GM19372 (cell line): Measurements from ENCODE around the gene CCL21.
"Not testable (repeated sequence)": the region's sequence is repeated elsewhere in the genome, so short reads cannot be mapped to it uniquely, and the experiment has no call there.

Experiments used
- ATAC-seq: cut with Tn5 transposase; IDR thresholded peaks from one replicate; pipeline ENCODE4 v1.9.1; 2021; ENCODE audit warnings: mild to moderate bottlenecking, low read depth, moderate library complexity; ENCODE audit not compliant: unreplicated experiment

CCL21 gene

DNA sequence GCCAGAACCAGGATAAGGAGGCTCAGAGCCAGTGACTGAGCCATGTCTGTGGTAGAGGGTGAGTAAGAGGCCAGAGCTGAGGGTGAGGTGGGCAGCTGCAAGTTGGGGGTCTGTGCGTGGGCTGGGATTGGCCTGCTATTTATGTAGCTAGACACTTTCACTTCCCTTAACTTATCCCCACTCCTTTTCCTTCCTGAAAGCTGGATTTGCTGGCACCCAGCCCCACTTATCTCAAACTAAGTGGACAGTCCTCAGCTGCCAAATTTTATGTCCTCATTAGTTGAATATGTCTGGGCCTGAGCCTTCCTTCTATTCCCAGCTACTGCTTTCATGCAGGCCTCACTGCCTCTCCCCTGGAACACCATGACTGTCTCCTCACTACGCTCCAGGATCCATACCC is at the start of gene CCL21:
TSS of gene CCL21 (minus strand) at position 114 of the 400 bp plus-strand sequence. CDS start at position 44, 70 bp downstream.
- no peak for ATAC-seq

DNA sequence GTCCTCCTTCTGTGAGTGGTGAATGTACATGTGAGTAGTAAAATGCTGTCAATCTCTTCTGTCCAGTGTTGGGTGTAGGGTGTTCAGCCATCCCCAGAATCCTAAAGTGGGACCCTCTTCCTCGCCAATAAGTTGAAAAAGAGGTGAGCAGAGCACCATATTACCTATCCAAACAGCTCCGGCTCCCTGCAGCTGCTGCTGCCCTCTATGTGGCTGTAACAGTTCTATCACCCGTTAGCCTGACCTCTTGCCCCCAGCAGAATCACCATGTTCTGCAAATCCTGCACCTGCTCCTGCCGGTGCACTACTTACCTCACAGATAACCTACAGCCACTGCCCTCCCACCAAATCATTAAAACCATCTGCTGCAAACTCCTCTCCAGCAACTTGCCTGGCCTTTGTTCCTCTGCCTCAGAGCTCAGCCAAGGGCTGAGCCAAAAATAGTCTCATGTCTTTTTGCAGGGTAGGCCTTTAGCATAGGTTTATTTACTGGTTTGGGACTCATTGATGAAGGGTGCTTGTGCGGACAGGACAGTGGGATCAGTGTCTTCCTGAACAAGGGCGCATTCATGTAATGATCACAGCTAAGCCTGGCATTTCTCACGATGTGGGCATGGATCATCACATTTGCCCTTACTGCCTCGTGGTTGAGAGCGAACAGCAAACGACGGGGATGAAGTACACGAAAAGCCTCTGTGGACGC is 49.6 kb upstream of the CCL21 start:
- ATAC-seq: no peak

DNA sequence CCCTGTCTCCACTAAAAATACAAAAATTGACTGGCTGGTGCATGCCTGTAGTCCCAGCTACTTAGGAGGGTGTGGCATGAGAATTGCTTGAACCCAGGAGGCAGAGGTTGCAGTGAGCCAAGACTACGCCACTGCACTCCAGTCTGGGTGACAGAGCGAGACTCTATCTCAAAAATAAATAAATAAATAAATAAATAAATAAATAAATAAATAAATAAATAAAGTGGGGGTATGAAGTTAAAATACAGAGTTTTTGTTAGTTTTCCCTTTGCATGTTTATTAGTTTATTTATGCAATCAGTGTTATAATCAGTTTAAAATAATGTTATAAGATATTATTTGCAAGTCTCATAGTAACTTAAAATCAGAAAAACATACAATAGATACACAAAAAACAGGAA is 40.4 kb upstream of the CCL21 start:
- ATAC-seq: not testable (repeated sequence)

DNA sequence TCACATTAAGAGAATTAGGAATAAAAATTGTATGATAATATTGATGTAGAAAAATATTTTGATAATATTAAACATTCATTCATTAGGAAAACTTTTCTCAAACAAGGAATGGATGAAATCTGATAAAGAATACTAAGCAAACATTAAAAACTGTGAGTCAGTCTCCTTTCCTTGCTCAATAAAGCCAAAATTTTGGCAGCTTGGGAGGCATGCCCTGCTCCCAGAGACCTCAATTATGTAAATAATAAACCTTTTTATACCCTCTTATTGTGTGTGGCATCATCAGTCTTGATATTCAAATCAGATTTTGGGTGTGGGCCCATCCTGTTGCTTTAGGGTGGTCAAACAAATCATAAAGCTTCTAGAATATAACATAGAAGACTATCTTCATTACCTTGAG is 36.6 kb upstream of the CCL21 start:
- no peak for ATAC-seq

DNA sequence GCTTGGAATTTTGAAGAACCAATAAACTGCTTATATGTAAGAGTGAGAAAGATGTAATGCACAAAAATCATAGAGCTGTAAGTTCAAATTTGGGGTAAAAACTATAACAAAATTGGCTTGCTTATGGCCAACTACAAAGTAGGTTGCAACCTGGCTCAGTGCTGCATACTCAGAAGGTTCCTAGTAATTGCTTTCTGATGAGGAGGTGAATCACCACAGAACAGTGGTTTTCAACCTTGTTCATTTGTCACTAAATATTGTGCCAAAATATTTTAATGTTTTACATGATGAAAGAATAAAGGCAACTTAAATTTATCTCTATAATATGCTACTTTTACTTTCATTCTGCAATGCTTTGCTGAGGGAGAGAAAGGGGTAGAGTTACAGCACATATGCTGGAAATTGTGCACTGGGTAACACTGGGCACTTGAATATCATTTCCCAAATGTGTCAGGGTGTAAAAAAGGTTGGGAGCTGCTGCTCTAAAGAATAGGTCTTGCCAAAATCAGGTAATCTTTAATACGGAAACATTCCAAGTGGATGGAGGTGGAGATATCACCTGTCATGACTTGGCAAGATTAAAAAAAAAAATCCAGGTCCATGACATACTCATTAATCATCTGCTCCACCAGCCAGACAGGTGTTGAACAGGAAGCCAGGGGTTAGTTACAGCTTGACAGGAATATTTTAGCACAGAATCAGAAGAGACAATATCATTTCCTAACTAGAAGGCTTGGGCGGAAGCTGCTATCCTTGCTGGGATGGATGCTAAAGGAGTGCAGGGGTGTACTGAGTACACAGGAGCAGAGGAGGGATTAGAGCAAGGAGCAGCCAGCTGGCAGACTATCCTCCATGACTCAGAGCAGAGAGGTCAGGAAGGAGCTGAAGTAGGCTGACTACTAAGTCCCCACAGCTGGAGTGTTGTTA is 34.6 kb upstream of the CCL21 start:
- no peak for ATAC-seq

- no peak for ATAC-seq
Observed at GRCh38 chr9:34742710-34743109, 32.8 kb upstream of the CCL21 start.

DNA sequence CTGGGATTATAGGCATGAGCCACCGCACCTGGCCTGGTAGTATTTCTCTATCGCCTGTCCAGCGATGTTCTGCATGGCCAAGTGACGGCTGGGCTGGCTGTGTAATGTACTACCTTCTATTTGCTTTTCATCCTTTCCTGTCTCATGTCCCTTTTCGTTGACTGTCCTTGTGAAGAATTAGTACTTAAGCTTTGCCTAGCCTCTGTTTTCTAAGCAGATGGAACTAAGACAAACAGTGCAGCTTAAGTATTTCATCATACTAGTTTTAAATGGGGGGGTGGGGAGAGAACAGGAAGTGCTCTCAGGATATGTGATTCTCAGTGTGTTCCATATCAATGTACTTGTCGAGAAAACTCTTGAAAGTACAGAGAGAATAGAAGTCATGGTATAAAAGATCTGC is 31.7 kb upstream of the CCL21 start:
- ATAC-seq: no peak

DNA sequence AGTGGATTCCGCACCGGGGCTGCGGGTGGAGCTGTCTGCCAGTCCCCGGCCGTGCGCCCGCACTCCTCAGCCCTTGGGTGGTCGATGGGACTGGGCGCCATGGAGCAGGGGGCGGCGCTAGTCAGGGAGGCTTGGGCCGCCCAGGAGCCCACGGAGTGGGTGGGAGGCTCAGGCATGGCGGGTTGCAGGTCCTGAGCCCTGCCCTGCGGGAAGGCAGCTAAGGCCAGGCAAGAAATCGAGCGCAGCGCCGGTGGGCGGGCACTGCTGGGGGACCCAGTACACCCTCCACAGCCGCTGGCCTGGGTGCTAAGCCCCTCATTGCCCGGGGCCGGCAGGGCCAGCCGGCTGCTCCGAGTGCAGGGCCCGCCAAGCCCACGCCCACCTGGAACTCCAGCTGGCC is 30.2 kb upstream of the CCL21 start:
- not testable (repeated sequence) for ATAC-seq

- ATAC-seq: no peak
Observed at GRCh38 chr9:34737677-34738260, 27.8 kb upstream of the CCL21 start.

DNA sequence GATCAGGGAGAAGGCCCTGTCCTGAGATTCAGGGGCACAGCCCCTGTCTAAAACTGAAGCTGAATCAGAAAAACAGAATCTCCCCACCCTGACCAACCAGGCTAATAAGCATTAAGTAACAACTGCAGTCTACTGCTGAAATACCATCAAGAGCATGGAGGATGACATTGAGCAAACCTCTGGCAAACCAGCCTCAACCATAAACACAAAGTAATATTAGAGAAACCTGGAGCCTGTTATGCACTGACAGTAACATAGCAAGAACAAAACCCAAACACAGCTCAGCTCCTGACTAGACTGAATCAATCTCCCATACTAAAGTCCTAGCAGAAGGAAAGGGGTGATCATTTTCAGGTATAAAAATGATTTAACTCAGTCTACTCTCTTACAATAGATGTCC is 24.8 kb upstream of the CCL21 start:
- ATAC-seq: no peak

DNA sequence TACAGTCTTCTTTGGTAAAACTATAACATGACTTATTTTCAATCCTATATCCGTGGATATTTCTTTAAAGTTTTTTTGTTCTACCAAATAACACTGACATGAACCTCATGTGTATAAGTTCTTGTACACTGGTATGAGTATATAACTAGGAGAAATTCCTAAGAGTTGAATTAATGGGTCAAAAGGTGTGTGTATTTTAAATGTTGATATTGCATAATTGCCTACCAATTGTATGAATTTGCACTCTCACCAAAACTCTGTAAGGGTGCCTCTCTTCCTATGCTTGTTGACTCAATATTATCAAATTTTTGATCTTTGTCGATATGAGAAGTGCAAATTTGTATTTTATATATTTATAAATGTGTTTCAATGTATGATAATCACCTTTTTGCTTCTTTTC is 22.9 kb upstream of the CCL21 start:
- no peak for ATAC-seq

- no peak for ATAC-seq
Observed at GRCh38 chr9:34732478-34732877, 22.5 kb upstream of the CCL21 start.

DNA sequence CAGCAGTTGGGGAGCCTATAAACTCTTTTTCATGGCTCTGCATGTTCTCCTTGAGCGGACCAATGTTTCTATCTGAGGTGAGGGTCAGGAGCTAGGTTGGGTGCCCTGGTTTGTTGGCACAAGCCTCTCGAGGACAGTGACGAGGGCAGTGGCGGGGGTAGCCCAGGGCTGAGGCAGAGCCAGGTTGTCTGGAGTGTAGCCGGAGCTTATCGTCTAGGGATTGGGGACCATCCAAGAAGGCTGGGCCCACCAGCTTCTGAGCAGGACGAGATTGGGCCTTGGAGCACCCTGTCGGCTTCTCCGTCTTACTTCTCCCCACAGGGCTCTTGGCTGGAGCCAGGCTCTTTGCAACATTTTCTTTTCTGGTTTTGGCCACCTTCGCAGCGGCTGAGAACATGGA is 13.2 kb upstream of the CCL21 start:
- ATAC-seq: no peak

GRCh38 chr9:34719769-34720025 is 9.8 kb upstream of the CCL21 start:
- not testable (repeated sequence) for ATAC-seq

DNA sequence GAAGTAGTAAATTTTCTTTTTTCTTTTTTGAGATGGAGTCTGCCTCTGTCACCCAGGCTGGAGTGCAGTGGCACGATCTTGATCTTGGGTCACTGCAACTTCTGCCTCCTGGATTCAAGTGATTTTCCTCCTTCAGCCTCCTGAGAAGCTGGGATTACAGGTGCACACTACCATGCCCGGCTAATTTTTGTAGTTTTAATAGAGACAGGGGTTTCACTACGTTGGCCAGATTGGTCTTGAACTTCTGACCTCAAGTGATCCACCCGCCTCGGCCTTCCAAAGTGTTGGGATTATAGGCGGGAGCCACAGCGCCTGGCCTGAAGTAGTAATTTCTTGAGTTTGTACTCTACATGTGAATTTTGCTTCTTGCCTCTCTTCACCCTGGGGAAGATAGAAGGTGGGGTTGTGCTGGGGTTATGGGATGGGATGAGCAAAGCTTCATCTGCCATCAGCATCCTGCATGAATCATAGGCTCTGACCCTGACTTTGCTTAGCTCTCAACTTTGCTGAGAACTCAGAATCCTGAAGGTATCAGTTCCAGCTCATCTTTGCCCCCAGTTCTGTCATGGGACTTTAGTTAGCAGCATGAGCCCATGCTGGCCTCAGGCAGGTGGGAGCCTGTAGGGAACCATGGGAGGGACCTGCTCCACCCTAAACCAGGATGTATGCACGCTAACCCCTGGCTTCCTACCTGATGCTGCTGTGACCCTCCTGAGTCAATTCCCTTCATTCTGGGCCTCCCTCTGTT is 9.3 kb upstream of the CCL21 start:
- ATAC-seq: no peak

DNA sequence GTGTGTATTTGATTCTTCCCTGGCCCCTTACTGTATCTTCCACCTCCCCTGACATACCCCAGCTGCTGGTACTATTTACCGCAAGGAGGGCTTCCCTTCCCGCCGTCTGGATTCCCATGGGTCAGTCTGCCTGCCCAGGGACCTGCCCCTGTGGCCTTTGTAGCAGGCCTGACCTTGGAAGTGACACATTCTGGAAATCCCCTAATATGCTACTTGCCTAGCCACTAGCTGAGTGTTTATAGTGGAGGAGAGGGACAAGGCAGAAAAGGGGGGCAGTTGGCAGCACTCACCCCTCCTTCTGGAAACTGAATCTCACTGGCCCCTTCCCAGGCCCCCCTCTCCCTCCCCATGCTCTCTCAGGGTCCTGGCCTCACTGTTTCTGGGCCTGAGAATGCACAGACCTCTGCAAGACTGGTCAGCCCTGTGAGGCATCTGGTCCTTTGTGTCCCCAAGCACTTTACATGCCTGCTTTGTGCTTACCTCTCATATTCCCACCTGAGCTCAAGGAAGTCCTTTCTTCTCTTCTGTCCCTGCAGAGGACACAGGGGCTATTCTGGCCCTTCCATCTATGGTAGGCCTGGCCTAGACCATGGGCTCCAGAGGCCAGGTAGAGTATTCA is 8.2 kb upstream of the CCL21 start:
- ATAC-seq: no peak

DNA sequence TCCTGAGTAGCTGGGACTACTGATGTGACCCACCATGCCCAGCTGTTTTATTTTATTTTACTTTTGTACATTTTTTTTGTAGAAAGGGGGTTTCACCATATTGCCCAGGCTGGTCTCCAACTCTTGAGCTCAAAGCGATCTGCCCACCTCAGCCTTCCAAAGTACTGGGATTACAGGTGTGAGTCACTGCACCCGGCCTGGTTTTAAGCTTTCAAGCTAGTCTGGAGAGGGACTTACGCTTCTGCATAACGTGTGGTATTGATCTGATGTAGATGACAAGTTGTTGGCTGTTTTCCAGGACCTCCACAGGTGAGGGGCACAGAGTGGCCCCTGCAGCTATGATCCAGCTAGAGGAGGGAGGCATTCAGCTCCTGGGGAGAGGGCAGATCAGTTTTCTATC is 6.8 kb upstream of the CCL21 start:
- no peak for ATAC-seq

DNA sequence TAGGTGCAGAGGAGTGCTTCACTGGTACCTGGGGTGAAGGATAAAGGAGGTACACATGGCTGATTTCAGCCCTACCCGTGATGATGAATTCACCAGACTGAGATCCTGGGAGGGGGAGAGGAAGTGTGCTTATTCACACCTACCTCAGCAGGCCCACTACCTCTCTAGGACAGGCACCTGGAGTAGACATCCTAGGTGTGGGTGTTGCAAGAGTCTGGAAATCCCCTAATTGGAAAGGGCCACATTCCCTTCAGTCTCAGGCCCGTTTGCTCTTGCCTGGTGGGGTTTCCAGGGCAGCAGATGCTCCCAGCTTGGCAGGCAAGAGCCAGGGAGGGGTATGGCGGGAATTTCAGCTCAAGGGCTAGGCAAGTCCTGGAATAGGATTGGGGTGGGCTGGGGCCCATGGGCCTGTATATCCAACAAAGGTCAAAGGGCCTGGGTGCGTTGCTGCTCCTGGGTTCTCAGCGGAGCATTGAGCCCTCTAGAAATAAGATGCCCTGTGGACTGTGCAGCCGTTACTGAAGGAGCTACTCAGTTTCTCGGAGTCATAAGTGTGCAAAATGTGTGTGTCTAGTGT is 5.8 kb upstream of the CCL21 start:
- no peak for ATAC-seq

GRCh38 chr9:34714007-34714406 is 4.1 kb upstream of the CCL21 start:
- no peak for ATAC-seq

GRCh38 chr9:34712140-34712539 is 2.2 kb upstream of the CCL21 start:
- ATAC-seq: no peak
